Measurements from ENCODE around the gene HFE. TPM values are rescaled to one million over a fixed set of nuclear protein-coding genes. Genes with fewer than 3 reads are reported as not detected.

HFE gene
- total and polyA plus RNA-seq, 2 of the 13 experiments (the other 11 are each of a cell fraction or from before 2014, with no cell fraction given): 3.7 to 6.3 TPM

GRCh38 chr6:26121141-26122004, 34.1 kb downstream of the HFE start (continued):
- TF ChIP-seq JUNB (CRISPR knock-in tag; IDR thresholded peaks at IDR 0.05; ENCODE audit: borderline replicate concordance) (peak; percentile 77; the same call in 1 of the 2 replicates), RELA (CRISPR knock-in tag; IDR thresholded peaks at IDR 0.05) (no peak), ARHGAP35 (CRISPR knock-in tag; IDR thresholded peaks at IDR 0.05; ENCODE audit: borderline replicate concordance) (no peak), E2F1 (CRISPR knock-in tag; IDR thresholded peaks at IDR 0.05) (no peak), TCF12 (IDR thresholded peaks at IDR 0.05) (no peak), TCF12 (CRISPR knock-in tag; IDR thresholded peaks at IDR 0.05) (peak; percentile 65; the same call in 1 of the 2 replicates), SMARCC2 (IDR thresholded peaks at IDR 0.05) (no peak), SRY (CRISPR knock-in tag; IDR thresholded peaks at IDR 0.05) (0 out of 2 replicates have a peak, but pooled peaks have one; percentile 27), BRCA1 (CRISPR knock-in tag; IDR thresholded peaks at IDR 0.05) (no peak), PRPF4 (IDR thresholded peaks at IDR 0.05; ENCODE audit: low read depth, low read length, poor library complexity, severe bottlenecking) (no peak), ZNF547 (CRISPR knock-in tag; IDR thresholded peaks at IDR 0.05) (no peak), ZBTB14 (CRISPR knock-in tag; IDR thresholded peaks at IDR 0.05) (no peak), ZNF549 (CRISPR knock-in tag; IDR thresholded peaks at IDR 0.05) (no peak), ASH2L (IDR thresholded peaks at IDR 0.05; ENCODE audit: insufficient read length, low read depth, low read length) (peak; percentile 70), KMT2A (CRISPR knock-in tag; IDR thresholded peaks at IDR 0.05) (no peak), REPIN1 (CRISPR knock-in tag; IDR thresholded peaks at IDR 0.05; ENCODE audit: borderline replicate concordance, low read depth) (no peak), HNF1A (IDR thresholded peaks at IDR 0.05; ENCODE audit: low read depth) (peak; percentile 91), HNF1A (CRISPR knock-in tag; IDR thresholded peaks at IDR 0.05; ENCODE audit: borderline replicate concordance) (peak; percentile 88; the same call in 1 of the 2 replicates), ZMYM3 (CRISPR knock-in tag; IDR thresholded peaks at IDR 0.05) (peak; percentile 51; the same call in 1 of the 2 replicates)
- TF ChIP-seq, protein P1, sequence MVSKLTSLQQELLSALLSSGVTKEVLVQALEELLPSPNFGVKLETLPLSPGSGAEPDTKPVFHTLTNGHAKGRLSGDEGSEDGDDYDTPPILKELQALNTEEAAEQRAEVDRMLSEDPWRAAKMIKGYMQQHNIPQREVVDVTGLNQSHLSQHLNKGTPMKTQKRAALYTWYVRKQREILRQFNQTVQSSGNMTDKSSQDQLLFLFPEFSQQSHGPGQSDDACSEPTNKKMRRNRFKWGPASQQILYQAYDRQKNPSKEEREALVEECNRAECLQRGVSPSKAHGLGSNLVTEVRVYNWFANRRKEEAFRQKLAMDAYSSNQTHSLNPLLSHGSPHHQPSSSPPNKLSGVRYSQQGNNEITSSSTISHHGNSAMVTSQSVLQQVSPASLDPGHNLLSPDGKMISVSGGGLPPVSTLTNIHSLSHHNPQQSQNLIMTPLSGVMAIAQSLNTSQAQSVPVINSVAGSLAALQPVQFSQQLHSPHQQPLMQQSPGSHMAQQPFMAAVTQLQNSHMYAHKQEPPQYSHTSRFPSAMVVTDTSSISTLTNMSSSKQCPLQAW (CRISPR knock-in tag; IDR thresholded peaks at IDR 0.05): peak; percentile 47; the same call in 1 of the 2 replicates
- TF ChIP-seq, protein P2, sequence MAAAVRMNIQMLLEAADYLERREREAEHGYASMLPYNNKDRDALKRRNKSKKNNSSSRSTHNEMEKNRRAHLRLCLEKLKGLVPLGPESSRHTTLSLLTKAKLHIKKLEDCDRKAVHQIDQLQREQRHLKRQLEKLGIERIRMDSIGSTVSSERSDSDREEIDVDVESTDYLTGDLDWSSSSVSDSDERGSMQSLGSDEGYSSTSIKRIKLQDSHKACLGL (CRISPR knock-in tag; IDR thresholded peaks at IDR 0.05): no peak
